ENCODE data around the gene HMOX2. TPM values are rescaled to one million over a fixed set of nuclear protein-coding genes. Genes with fewer than 3 reads are reported as not detected.

HMOX2 gene
- total RNA-seq, 1 experiment from 2014 or later, result 92.2 TPM

DNA sequence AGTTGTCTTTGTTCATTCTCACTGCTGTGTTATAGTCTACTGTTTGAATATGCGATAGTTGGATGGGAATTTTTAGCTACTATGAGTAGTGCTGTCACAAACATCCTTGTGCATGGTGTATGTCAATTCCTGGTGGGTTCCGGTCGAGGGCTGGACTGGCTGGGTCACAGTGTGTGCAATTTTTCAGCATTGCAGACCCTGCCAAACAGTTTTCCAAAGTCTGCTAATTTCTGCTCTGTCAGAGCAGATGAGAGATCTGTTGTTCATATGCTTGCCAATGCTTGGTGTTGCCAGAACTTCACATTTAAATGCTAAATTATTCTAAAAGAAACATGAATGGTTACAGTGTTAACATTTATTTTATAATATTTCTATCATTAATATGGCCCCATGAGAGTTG is 76.3 kb downstream of the HMOX2 start:
- DNase-seq (ENCODE audit: low read depth), result no peak

DNA sequence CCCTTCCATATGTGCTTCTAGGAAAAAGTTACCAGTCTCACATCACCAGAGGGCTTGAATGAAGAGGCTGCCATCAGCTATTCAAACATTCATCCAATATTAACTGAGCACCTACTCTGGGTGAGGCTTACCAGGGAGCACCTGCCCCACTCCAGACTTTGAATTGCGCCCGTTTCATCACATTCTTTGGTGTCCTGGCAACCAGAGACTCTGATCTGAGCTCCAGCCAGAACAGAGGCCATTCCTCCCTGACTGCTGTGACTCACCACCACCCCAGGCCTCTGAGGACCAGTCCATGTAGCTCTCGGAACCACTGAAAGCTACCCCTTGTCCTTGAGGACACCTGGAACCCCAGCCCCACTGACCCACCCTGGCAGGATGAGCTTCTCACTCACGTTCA is 79.9 kb downstream of the HMOX2 start, which contains the start of gene C16orf96:
TSS of gene C16orf96 (plus strand) at position 229 of the 400 bp plus-strand sequence. CDS start at position 379, 150 bp downstream.
- DNase-seq (ENCODE audit: low read depth), result peak; percentile 23

DNA sequence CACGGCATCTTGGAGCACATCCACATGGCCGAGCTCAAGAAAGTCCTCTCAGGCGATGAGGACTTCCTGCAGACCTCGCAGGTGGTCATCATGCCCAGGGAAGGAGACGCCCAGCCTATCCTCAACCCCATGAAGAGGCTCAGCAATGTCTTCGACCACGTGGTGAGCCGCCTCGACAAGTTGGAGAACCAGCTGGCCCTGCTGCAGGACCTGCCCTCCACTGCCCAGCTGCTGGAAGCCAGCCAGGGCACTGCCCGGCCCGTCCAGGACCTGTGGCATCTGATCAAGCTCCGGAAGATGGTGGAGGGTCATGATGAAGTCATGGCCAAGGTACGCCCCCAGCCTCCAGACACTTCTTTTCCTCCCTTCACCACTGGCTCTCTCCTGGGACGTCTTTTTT is 80.4 kb downstream of the HMOX2 start:
- no peak for DNase-seq (ENCODE audit: low read depth)

DNA sequence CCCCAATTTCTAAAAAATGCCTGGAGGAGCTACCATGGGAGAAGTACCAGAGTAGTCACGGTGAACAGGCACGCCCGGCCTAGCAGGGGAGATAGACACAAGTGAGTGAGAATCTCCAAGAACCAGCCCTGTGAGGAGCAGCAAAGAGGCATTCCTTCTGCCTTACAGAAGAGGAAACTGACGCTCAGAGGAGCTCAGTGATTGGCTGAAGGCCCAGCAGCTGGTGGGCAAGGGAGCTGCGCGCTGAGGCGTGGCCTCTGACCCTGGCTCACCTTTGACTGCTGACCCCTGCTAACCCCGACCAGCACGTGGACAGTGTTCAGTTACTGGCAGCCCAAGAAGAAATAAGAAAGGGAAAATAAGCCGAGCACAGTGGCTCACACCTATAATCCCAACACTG is 81.8 kb downstream of the HMOX2 start:
- DNase-seq (ENCODE audit: low read depth), result no peak

Small RNAs within 50 kb of the gene (small RNA-seq; reads per million reads assigned to genes)
- not detected for gene AC012676.2

Other genes with a start within 250 kb of the HMOX2 start
- not detected in 2 replicates for gene SRL, start 234.3 kb upstream of the HMOX2 start, total RNA-seq (2014; rRNA removed; shearing (Covaris generic))
- 25.3 and 35.3 TPM in 2 replicates for gene TFAP4, start 203.4 kb upstream of the HMOX2 start, total RNA-seq (2014; rRNA removed; shearing (Covaris generic))
- 0.84 and 2.8 TPM in 2 replicates for gene GLIS2, start 160.3 kb upstream of the HMOX2 start, total RNA-seq (2014; rRNA removed; shearing (Covaris generic))
- gene PAM16, start 125.1 kb upstream of the HMOX2 start, total RNA-seq (2014; rRNA removed; shearing (Covaris generic)), result 77.8 and 107 TPM in 2 replicates
- gene VASN, start 104.5 kb upstream of the HMOX2 start, total RNA-seq (2014; rRNA removed; shearing (Covaris generic)), result 3.4 and 4.9 TPM in 2 replicates
- 19.2 and 24.9 TPM in 2 replicates for gene CORO7, start 59.8 kb upstream of the HMOX2 start, total RNA-seq (2014; rRNA removed; shearing (Covaris generic))
- 99.6 and 113 TPM in 2 replicates for gene DNAJA3, start 50.5 kb upstream of the HMOX2 start, total RNA-seq (2014; rRNA removed; shearing (Covaris generic))
- 33.8 and 37.6 TPM in 2 replicates for gene NMRAL1, start 1.8 kb upstream of the HMOX2 start, total RNA-seq (2014; rRNA removed; shearing (Covaris generic))
- gene CDIP1, start 62.4 kb downstream of the HMOX2 start, total RNA-seq (2014; rRNA removed; shearing (Covaris generic)), result 14.1 and 21.8 TPM in 2 replicates
- gene C16orf96, start 79.9 kb downstream of the HMOX2 start, total RNA-seq (2014; rRNA removed; shearing (Covaris generic)), result not detected in 2 replicates
- gene UBALD1, start 138.5 kb downstream of the HMOX2 start, total RNA-seq (2014; rRNA removed; shearing (Covaris generic)), result 30.4 and 44.2 TPM in 2 replicates
- 13.3 and 24.0 TPM in 2 replicates for gene MGRN1, start 148.4 kb downstream of the HMOX2 start, total RNA-seq (2014; rRNA removed; shearing (Covaris generic))
- gene NUDT16L1, start 217.2 kb downstream of the HMOX2 start, total RNA-seq (2014; rRNA removed; shearing (Covaris generic)), result 23.5 and 27.3 TPM in 2 replicates